Measurements from ENCODE around the gene PI16. TPM values are rescaled to one million over a fixed set of nuclear protein-coding genes. Genes with fewer than 3 reads are reported as not detected.

PI16 gene
- total and polyA plus RNA-seq, 7 donors, result 0.85 to 50.7 (median 2.9) TPM

- H3K36me3 ChIP-seq, result no peaks in the 10 kb centered on the region
- no peak overlapping the region for H3K4me3 ChIP-seq
- H3K9me3 ChIP-seq, result no peaks in the 10 kb centered on the region
- H3K4me1 ChIP-seq, result peaks cover 0 to 11% (median 8%) of the 10 kb centered on the region in 4 donors
- TF ChIP-seq POLR2AphosphoS5 (IDR thresholded peaks at IDR 0.05) (no peak), EP300 (IDR thresholded peaks at IDR 0.05) (no peak)
- 91 to 92% methylated on average over 21 of the region's 21 CpGs for WGBS, 2 donors
- H3K27ac ChIP-seq, result no peak overlapping the region
- DNase-seq, result no peak
- H3K27me3 ChIP-seq, result no peaks in the 10 kb centered on the region
- intact Hi-C loops (cut with DNase I), result no loop called here
These were observed 59.3 kb downstream of the PI16 start for GRCh38 chr6:37013516-37014491.

Other genes starting within 250 kb of the PI16 start
- 1 to 10 TPM in 3 of 4 donors, under 1 TPM in 1; 0.99 to 3.8 (median 2.0) TPM for gene CPNE5, start 115.3 kb upstream of the PI16 start, total RNA-seq
- 10 to 100 TPM in 1 of 3 donors, 1 to 10 TPM in 2; 5.5 to 11.6 (median 6.0) TPM for gene CPNE5, start 115.3 kb upstream of the PI16 start, polyA plus RNA-seq
- 10 to 100 TPM; 13.5 to 22.9 (median 18.5) TPM for gene PPIL1, start 79.9 kb upstream of the PI16 start, total RNA-seq
- gene PPIL1, start 79.9 kb upstream of the PI16 start, polyA plus RNA-seq, result 10 to 100 TPM; 13.2 to 28.0 (median 16.0) TPM
- 10 to 100 TPM; 37.3 to 51.4 (median 44.3) TPM for gene C6orf89, start 68.8 kb upstream of the PI16 start, total RNA-seq
- 10 to 100 TPM in 2 of 3 donors, 1 to 10 TPM in 1; 5.5 to 36.6 (median 10.8) TPM for gene C6orf89, start 68.8 kb upstream of the PI16 start, polyA plus RNA-seq
- 100 to 1,000 TPM; 163 to 198 (median 195) TPM for gene MTCH1, start 31.5 kb downstream of the PI16 start, total RNA-seq
- 100 to 1,000 TPM; 141 to 150 (median 150) TPM for gene MTCH1, start 31.5 kb downstream of the PI16 start, polyA plus RNA-seq
- 10 to 100 TPM; 17.1 to 39.3 (median 21.9) TPM for gene FGD2, start 50.9 kb downstream of the PI16 start, total RNA-seq
- 10 to 100 TPM in 1 of 3 donors, 1 to 10 TPM in 2; 3.7 to 40.8 (median 9.0) TPM for gene FGD2, start 50.9 kb downstream of the PI16 start, polyA plus RNA-seq
- 100 to 1,000 TPM in 1 of 4 donors, 10 to 100 TPM in 3; 17.1 to 103 (median 30.5) TPM for gene PIM1, start 215.4 kb downstream of the PI16 start, total RNA-seq
- 10 to 100 TPM; 29.4 to 43.2 (median 40.2) TPM for gene PIM1, start 215.4 kb downstream of the PI16 start, polyA plus RNA-seq

Measured in sigmoid colon (tissue), 7 donors.